HG03066 (cell line): ENCODE results near the gene RYR3.
"Not testable (repeated sequence)": the region's sequence is repeated elsewhere in the genome, so short reads cannot be mapped to it uniquely, and the experiment has no call there.

Source experiments
- ATAC-seq: cut with Tn5 transposase; IDR thresholded peaks from one replicate; pipeline ENCODE4 v1.9.1; 2021; ENCODE audit warnings: low read depth; ENCODE audit not compliant: unreplicated experiment

RYR3 gene

DNA sequence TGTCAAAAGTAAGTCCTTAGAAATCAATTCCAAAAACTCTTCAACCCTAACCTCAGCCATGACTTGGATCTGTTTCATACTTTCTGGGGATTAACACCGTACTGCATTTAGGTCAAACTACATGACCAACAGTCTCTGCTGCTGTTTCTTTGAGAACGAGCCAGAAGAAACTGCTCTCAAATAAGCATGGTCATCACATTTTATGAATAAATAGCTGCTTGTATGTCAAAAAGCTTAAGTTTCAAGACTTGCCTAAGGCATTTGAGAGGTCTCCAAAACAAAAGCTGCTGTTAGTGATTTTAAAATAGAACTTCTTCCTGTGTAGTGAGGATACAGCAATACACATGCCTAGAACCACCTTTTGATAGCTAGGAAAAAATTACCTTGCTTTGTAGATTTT is 491.2 kb downstream of the RYR3 start:
- no peak for ATAC-seq

DNA sequence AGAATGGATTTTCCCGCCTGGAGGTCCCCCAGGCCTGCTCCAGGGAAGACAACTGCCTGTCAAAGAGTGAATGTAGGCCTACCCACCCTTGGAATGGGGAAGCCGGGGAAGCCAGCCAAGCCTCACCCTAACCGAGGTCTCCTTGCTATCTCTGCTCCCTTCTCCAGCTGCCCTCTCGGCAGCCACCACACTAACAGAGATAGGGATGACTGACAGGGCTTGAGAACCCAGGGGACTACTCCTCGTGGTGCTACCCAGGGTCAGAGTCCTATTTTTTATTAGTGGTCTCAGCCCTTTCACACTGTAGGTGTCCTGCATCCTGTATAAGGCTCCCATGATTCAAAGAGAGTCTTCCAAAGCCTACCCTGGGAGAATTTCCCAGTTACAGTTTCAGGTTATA is 496.9 kb downstream of the RYR3 start:
- no peak for ATAC-seq

DNA sequence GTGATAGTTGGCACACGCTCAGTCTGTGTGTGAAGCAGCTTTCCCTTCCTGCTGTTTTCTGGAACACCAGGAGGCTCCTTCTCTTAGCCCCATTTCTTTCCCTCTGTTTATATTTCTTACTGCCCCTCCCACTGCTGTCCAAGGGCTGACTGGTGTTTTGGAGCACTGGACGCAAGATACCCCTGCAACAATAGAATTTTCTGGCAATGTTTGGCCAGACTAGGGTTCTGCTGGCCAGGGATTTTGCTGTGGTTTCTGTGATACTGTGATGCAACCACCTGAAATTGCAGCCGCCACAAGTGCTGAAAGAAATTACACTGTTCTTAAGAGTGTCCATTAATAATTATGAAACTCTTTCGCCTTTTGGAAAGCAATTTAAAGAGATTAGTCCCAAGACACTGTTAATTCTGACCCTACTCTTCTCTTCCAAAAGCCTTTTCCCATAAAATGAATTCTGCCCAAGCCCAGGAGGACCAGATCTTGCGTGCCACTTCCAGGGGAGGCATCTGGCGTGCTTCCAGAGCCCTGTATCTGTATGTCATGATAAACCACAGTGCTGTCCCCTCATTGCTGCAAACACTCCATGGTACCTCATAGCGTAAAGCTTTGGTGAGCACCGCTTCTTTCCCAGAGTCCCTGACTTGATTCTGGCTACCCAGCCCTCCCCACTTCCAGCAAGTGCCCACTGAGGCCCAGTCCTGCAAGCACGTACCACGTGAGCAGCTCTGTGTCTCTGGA is 498.1 kb downstream of the RYR3 start:
- no peak for ATAC-seq

DNA sequence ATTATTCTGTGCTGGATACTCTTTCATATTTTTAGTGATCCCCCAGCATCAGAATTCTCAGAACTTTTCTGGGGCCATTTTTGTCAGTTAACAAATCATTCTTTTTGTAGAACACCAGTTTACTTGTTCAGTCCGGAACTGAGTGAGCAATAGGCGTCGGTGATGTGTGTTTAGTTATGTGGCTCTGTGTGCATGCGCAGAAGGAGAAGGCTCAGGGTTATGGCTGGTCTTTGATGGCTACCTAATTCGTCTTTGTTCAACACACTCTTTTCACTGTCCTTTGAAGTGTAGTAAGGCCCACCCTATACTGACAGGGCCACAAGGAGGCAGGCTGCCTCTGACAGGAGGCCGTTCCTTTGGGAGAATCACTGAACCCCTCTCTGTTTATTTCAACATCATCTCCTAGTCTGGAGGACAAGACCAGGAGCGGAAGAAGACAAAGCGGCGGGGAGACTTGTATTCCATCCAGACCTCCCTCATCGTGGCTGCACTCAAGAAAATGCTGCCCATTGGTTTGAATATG is 499.4 kb downstream of the RYR3 start:
- ATAC-seq, result no peak

DNA sequence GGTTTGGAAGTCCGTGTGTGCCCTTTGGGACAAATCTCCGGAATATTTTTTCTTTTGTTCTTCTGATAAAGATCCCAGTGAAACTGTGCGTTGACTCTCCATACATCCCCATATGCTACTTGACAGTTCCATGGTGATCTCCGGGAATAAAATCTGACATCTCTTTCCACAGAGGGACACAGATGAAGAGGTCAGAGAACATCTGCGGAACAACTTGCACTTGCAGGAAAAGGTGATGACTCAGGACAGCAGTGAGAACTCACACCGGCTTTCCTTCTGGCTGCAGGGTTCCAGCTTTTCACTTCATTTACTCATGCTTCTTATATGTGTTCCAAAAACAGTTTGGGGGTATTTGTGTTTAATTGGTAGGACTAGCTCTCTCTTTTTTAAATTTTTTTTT is 500.0 kb downstream of the RYR3 start:
- no peak for ATAC-seq

DNA sequence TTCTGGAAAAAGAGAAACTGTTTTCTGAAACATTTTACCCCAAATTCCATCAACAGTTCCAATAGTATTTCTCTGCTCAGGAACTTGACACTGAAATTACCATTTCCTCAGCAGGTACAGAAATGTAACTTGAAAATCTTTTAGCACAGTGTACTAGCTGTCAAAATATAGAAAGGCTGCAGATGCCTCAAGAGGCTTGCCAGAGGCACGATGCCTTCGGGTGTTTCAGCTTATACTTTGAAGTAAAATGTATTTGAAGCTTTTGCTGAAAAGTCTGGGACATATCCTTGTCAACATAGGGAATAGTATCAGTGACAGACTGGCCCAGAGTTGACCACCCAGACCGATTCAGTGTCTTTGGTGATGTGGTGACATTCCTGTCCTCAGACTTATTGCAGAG is 503.1 kb downstream of the RYR3 start:
- no peak for ATAC-seq

DNA sequence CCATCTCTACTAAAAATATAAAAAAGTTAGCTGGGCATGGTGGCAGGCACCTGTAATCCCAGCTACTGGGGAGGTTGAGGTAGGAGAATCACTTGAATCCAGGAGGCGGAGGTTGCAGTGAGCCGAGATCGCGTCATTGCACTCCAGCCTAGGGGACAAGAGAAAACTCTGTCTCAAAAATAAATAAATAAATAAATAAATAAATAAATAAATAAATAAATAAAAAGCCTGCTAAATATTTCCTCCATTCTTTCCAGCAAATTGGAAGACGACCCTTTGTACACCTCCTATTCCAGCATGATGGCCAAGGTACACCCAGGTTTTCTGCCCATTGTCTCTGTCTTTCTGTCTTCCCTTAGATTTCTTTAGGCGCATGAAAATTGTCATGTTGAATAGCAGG is 508.7 kb downstream of the RYR3 start:
- not testable (repeated sequence) for ATAC-seq

DNA sequence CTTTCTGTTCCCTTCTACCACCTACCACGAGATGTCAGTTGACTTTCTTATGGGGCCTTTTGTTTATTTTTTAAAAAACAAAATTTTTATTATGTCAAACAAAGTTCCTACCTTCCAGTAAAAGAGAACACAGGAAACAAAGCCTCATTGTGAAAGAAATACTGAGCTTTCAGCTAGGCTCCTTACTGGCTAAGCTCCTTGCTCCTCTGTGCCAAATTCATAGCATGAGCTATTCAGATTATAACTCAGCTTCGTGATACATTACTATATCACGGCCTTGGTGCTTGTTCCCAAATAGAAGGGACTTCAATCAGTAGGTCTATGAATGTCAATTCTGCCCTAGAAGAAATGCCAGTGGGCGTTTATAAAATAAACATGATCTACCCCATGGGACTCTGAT is 511.7 kb downstream of the RYR3 start:
- no peak for ATAC-seq

DNA sequence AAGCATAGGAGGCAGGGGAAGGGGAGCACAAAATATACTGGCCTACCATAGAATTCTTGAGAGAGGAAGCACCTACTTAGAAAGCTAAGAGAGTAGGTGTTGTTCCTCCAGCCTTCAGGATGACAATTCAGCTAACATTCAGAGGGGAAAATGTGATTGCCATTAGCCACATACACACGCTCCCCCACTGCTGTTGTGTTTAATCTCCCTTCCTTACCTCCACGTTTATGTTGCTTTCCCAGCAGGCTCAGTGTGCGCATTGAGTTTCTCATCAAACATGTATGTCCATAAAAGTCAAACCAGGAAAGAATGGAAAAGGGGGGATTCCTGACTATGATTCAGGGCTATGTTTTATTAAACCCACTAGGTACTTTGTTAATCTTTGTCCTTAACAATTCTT is 512.4 kb downstream of the RYR3 start:
- ATAC-seq, result no peak

DNA sequence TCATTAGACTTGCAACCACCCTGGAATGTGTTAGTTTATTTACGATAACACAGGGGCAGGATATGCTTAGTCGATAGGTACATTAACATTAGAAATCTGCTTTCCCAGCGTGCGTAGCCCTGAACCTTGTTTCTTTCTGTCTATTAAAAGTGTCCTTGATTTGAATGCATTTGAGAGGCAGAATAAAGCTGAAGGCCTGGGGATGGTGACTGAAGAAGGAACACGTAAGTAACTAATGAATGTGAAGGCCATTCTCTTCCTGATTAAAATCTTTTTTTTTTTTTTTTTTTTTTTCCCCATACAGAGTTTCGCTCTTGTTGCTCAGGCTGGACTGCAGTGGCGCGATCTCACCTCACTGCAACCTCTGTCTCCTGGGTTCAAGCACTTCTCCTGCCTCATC is 514.7 kb downstream of the RYR3 start:
- ATAC-seq, result no peak

DNA sequence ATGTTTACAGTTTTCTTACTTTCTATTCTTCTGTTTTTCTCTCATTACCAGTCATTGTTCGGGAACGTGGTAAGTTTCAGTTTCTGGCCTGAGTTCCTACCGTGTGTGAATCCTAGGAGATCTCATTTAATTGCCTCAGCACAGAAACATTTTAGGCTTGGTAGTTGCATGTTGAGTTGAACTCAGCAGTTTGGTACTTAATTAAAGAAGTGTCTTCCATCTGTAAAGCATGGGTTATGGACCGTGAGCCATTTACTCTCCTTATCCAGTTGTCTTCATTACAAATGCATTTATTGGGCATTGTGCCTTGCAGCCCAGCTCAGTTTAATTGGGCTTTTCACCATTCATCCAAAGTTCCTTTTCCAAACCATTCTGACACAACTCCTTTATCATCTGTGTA is 515.4 kb downstream of the RYR3 start:
- no peak for ATAC-seq

DNA sequence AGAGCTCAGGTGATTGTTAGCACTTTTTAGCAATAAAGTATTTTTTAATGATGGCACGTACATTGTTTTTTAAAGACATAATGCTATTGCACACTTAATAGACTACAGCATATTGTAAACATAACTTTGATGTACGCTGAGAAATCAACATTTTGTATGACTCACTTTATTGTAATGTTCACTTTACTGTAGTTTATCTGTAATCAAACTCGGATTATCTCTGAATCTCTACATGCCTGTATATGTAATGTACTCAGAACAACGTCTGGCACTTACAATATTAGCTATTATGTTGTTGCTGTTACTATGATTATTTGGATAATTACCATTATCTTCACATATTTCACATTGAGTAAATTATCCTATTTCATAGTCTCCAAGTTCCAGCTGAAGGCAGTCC is 519.6 kb downstream of the RYR3 start:
- ATAC-seq, result no peak

DNA sequence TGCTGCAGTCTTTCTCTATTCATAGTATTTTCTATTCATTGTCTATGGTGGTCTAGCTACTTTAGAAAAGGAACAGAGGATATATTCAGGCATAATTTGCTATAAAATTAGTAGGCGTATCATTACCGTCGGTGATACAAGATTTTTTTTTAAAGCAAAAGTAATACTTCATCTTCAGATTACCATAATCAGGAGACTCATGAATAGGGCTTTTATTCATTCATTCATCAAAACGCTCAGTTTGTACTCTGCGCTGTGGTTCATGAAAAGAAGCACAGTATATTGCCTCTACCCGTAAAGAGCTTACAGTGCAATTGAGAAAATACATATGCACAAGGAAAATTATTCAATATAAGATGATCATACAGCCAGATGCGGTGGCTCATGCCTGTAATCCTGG is 520.9 kb downstream of the RYR3 start:
- ATAC-seq, result no peak

DNA sequence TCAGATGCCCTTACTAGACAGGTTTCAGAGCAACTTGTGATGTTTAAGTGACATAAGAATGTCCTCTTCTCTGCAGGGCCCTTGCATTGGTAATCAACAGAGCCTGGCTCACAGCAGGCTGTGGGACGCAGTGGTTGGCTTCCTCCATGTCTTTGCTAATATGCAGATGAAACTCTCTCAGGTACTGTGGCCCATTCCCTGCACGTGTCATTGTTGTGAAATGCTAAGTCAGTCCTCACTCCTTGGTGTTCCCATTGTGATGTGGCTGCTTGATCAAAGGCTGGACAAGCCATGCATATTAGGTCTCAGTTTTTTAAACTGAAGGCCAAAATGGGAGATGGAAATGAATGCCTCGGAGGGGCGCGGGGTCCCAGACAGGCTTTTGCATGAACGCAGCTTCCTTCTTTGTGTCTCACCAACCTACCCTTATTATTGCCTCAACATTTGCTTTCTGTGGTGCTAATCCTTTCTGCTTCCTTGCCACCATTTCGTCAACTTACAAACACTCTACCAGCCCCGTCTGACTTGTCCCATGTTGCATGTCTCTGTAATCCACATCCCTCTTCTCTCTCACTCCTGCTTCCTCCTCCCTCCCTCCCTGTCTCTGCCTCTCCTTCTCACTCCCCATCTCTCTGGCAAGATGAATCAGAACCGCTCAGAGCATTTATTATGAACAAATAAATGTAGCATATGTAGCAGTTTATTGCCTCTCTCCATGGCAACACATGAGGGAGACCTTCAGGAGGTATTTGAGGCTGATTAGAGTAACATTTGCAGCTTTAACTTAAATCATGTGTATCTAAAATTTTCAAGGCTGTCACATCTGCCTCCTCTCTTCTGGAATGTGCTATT is 524.4 kb downstream of the RYR3 start:
- ATAC-seq, result no peak

DNA sequence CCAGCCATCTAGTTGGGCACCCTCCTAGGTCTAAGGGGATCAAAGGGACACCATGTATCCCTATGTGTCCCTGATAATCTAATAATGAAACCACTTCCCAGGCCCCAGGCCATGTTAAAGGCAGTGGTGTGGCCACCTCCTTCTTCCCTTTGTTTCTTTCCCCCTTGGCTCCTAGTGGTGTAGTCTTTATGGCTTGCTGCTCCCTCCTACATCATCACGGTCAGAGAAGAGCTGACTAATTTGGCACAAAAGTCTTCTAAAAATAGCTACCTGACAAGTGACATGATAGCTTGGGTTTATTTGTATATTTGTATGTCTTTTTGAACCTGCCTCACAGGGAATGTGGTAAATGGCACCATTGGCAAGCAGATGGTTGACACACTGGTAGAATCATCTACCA is 526.5 kb downstream of the RYR3 start:
- ATAC-seq, result no peak

DNA sequence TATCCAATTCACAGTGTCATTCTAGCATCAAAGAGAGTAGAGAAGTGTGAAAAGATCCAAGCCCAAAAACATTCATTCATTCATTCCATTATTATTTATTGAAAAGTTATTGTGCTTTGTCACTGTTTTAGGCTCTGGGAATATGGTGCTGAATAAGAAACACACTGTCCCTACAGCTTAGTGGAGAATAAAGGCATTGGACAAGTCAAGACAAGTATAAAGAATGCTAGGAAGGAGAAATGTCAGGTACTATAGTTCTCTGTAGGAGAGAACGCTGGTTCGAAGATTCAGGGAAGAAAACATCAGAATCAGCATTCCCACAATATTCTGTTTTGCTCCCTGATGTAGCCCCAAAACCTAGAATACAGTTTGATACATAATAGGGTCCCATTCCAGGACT is 528.8 kb downstream of the RYR3 start:
- no peak for ATAC-seq

DNA sequence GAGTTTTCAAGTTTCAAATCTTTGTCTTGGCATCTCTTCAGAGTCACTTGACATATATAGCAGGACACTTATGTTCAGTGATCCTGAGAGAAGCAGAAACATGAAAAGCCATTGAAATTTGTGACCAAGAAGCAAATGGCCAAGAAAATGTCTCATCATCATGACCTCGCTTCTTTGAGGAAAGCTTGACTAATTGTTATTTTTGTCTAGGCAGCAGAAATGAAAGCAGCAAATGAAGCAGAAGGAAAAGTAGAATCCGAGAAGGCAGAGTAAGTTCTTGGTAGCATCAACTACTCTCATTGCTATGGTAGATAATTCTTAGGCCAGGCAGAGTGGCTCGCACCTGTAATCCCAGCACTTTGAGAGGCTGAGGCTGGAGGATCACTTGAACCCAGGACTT is 529.8 kb downstream of the RYR3 start:
- ATAC-seq, result no peak

DNA sequence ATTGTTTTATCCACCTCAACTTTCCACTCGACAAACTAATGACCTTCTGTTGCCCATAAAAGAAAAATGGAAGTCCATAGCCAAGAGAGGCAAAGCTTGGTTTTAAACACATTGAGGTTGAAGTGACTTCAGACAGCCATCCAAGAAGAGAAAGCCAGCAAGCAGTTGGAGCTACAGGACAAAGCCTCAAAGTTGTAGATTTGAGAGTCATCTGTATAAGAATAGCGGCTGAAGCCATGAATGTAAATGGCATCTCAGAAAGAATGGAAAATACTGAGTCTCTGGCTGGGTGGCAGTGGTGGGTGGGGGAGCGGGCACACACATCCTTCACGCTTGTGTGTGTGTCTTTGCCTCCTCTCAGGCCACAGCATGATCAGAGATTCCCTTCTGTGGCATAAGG is 533.4 kb downstream of the RYR3 start:
- no peak for ATAC-seq

DNA sequence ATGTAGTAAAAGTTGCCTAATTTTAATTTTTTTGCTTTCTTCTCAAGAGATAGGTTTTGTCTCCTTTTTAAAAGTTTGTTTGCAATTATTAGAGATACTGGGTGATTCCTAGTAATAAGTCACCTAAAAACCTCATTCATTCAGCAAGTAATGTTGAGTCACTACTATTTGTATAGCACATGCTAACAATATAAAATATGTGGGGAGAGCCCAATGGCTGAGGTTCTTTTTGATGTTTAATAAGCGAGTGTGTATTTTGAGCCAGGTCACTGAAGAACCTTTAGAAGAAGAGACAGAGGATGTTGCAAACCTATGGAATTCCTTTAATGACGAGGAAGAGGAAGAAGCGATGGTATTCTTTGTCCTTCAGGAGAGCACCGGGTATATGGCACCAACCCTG is 533.8 kb downstream of the RYR3 start:
- no peak for ATAC-seq

DNA sequence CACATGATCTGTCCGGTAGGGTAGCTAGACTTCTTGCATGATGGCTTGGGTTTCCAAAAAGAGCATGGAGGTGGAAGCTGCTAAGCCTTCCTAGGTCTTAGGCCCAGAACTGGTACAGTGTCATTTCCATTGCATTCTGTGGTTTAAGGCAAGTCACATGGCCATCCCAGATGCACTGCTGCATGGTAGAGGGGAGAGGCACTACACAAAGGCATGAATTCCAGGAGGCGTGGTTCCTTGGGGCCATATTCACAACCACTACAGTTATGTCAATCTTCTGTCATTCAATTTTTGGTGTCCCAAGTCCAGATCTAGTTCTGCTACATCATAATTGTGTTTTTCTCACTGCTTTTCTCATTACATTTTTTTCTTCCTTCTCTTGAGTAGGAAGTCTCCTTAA is 535.4 kb downstream of the RYR3 start:
- no peak for ATAC-seq

DNA sequence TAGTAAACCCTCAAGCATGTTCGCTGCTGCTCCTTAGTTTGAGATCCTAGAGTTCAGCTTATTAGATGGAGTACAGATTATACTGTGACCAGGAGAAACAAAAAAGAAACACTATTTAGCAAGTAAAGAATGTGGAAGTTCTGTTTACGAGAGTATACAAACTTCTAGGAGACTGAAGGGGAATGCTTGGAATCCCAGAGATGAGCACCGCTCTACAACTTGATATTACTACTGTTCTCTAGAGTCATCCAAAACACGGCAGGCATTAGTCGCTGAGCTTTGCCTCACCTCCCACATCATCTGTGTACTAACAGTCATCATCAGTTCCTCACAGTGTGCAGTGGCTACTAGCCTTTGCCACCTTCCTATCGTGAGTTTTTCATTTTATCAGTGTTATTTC is 536.1 kb downstream of the RYR3 start:
- no peak for ATAC-seq

DNA sequence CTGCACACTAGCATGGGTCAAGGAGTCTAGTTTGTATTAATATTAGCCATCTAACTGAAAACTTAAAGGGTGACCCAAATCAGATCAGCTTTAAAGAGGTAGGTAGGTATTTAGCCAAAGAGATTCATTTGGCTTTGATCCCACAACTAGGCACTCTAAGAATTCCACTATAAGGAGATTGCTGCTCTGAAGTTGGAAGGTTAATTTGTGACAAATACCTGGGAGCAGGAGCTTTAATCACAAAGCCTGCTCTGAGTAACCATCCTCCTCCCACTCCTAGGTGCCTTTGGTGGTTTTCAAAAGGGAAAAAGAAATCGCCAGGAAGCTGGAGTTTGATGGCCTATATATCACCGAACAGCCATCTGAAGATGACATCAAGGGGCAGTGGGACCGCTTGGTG is 537.2 kb downstream of the RYR3 start:
- no peak for ATAC-seq
